ENCODE results near the gene MSH4. TPM values are rescaled to one million over a fixed set of nuclear protein-coding genes. Genes with fewer than 3 reads are reported as not detected.

Gene MSH4
- total RNA-seq, 1 donor from 2014 or later = 0.44 TPM

GRCh38 chr1:75845576-75845975 is 48.9 kb downstream of the MSH4 start:
- no peak overlapping the region for H3K4me3 Mint-ChIP-seq (ENCODE audit: unreplicated experiment)
- no peak for DNase-seq (ENCODE audit: low spot score)
- no peaks in the 10 kb centered on the region for H3K27me3 Mint-ChIP-seq (ENCODE audit: unreplicated experiment)
- no peaks in the 10 kb centered on the region for H3K36me3 Mint-ChIP-seq (ENCODE audit: low read depth, unreplicated experiment)
- no peaks in the 10 kb centered on the region for H3K9me3 Mint-ChIP-seq (ENCODE audit: unreplicated experiment)
- H3K27ac Mint-ChIP-seq (ENCODE audit: unreplicated experiment) = no peak overlapping the region
- H3K4me1 Mint-ChIP-seq (ENCODE audit: unreplicated experiment) = no peaks in the 10 kb centered on the region
- no peak for TF ChIP-seq CTCF (IDR thresholded peaks at IDR 0.05; ENCODE audit: unreplicated experiment)

- no peak overlapping the region for H3K4me3 Mint-ChIP-seq (ENCODE audit: unreplicated experiment)
- TF ChIP-seq CTCF (IDR thresholded peaks at IDR 0.05; ENCODE audit: unreplicated experiment) = no peak
- H3K27ac Mint-ChIP-seq (ENCODE audit: unreplicated experiment) = no peak overlapping the region
- H3K9me3 Mint-ChIP-seq (ENCODE audit: unreplicated experiment) = no peaks in the 10 kb centered on the region
- no peaks in the 10 kb centered on the region for H3K36me3 Mint-ChIP-seq (ENCODE audit: low read depth, unreplicated experiment)
- no peaks in the 10 kb centered on the region for H3K27me3 Mint-ChIP-seq (ENCODE audit: unreplicated experiment)
- H3K4me1 Mint-ChIP-seq (ENCODE audit: unreplicated experiment) = no peaks in the 10 kb centered on the region
- DNase-seq (ENCODE audit: low spot score) = no peak
These were observed 58.3 kb downstream of the MSH4 start for GRCh38 chr1:75855010-75855409.

DNA sequence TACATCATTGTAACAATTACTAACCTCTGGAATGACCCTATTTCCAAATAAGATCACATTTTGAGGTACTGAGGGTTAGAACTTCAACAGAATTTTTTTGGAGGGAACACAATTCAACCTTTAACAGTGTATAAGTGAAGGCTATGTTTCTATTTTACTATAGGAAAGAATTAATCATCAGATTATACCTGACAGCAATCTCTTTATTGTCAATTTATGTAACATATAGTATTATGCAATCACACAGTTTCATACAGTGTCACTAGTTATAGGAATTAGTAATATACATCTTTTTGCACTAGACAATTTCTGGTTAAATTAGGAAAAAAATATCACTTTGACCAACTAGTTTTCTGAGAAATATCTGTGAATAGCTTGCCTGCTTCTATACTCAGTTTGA is 59.1 kb downstream of the MSH4 start:
- no peaks in the 10 kb centered on the region for H3K4me1 Mint-ChIP-seq (ENCODE audit: unreplicated experiment)
- TF ChIP-seq CTCF (IDR thresholded peaks at IDR 0.05; ENCODE audit: unreplicated experiment) = no peak
- no peaks in the 10 kb centered on the region for H3K9me3 Mint-ChIP-seq (ENCODE audit: unreplicated experiment)
- H3K36me3 Mint-ChIP-seq (ENCODE audit: low read depth, unreplicated experiment) = no peaks in the 10 kb centered on the region
- H3K27ac Mint-ChIP-seq (ENCODE audit: unreplicated experiment) = no peak overlapping the region
- no peaks in the 10 kb centered on the region for H3K27me3 Mint-ChIP-seq (ENCODE audit: unreplicated experiment)
- no peak for DNase-seq (ENCODE audit: low spot score)
- H3K4me3 Mint-ChIP-seq (ENCODE audit: unreplicated experiment) = no peak overlapping the region

GRCh38 chr1:75861831-75862230 is 65.1 kb downstream of the MSH4 start:
- Mint-ChIP-seq H3K27me3 (ENCODE audit: unreplicated experiment) (no peaks in the 10 kb centered on the region), H3K4me3 (ENCODE audit: unreplicated experiment) (no peak overlapping the region), H3K9me3 (ENCODE audit: unreplicated experiment) (no peaks in the 10 kb centered on the region), H3K27ac (ENCODE audit: unreplicated experiment) (no peak overlapping the region), H3K36me3 (ENCODE audit: low read depth, unreplicated experiment) (no peaks in the 10 kb centered on the region), H3K4me1 (ENCODE audit: unreplicated experiment) (no peaks in the 10 kb centered on the region)
- TF ChIP-seq CTCF (IDR thresholded peaks at IDR 0.05; ENCODE audit: unreplicated experiment) = no peak
- DNase-seq (ENCODE audit: low spot score) = no peak

GRCh38 chr1:75870951-75871350 is 74.3 kb downstream of the MSH4 start:
- peaks cover 7% of the 10 kb centered on the region for H3K4me1 Mint-ChIP-seq (ENCODE audit: unreplicated experiment)
- H3K4me3 Mint-ChIP-seq (ENCODE audit: unreplicated experiment) = no peak overlapping the region
- peaks cover 2% of the 10 kb centered on the region for H3K27me3 Mint-ChIP-seq (ENCODE audit: unreplicated experiment)
- H3K27ac Mint-ChIP-seq (ENCODE audit: unreplicated experiment) = no peak overlapping the region
- peaks cover 11% of the 10 kb centered on the region for H3K36me3 Mint-ChIP-seq (ENCODE audit: low read depth, unreplicated experiment)
- H3K9me3 Mint-ChIP-seq (ENCODE audit: unreplicated experiment) = no peaks in the 10 kb centered on the region
- DNase-seq (ENCODE audit: low spot score) = no peak
- TF ChIP-seq CTCF (IDR thresholded peaks at IDR 0.05; ENCODE audit: unreplicated experiment) = no peak
